H9 (cell line): ENCODE data around the gene CDC14A. TPM values are rescaled to one million over a fixed set of nuclear protein-coding genes. Genes with fewer than 3 reads are reported as not detected.

Source experiments
- DNase-seq: peaks from one replicate; pipeline ENCODE4 v3.0.0-alpha.2; 2017
- H2AFZ ChIP-seq: one replicate; pipeline ENCODE4 v1.6.1; 2013; ENCODE audit warnings: mild to moderate bottlenecking, low read length, control low read depth, moderate library complexity
- H2AK5ac ChIP-seq: 2 replicates; pipeline ENCODE4 v1.6.1; 2013; ENCODE audit warnings: low read length, control low read depth, mixed read lengths; ENCODE audit not compliant: insufficient read length
- H2BK120ac ChIP-seq: one replicate; pipeline ENCODE4 v1.6.1; 2013; ENCODE audit warnings: low read depth, mild to moderate bottlenecking, low read length, control low read depth, inconsistent platforms; ENCODE audit not compliant: poor library complexity, severe bottlenecking
- H2BK12ac ChIP-seq: 2 replicates; pipeline ENCODE4 v1.6.1; 2013; ENCODE audit warnings: low read length, control low read depth, mixed read lengths, low read depth; ENCODE audit not compliant: insufficient read length
- H2BK15ac ChIP-seq: 2 replicates; pipeline ENCODE4 v1.6.1; 2013; ENCODE audit warnings: low read depth, low read length, control low read depth
- H2BK20ac ChIP-seq: one replicate; pipeline ENCODE4 v1.6.1; 2013; ENCODE audit warnings: low read depth, mild to moderate bottlenecking, low read length, control low read depth, inconsistent platforms; ENCODE audit not compliant: poor library complexity, severe bottlenecking
- H2BK5ac ChIP-seq: 2 replicates; pipeline ENCODE4 v1.6.1; 2013; ENCODE audit warnings: low read length, control low read depth, mixed read lengths; ENCODE audit not compliant: insufficient read length
- H3K14ac ChIP-seq: 2 replicates; pipeline ENCODE4 v1.6.1; 2013; ENCODE audit warnings: low read length, control low read depth; ENCODE audit not compliant: insufficient read depth
- H3K18ac ChIP-seq: 2 replicates; pipeline ENCODE4 v1.6.1; 2013; ENCODE audit warnings: low read depth, mild to moderate bottlenecking, mixed read lengths, low read length, control low read depth; ENCODE audit not compliant: insufficient read length
- H3K23ac ChIP-seq: 2 replicates; pipeline ENCODE4 v1.6.1; 2013; ENCODE audit warnings: low read length, control low read depth, mixed read lengths, low read depth; ENCODE audit not compliant: insufficient read length
- H3K23me2 ChIP-seq: 2 replicates; pipeline ENCODE4 v1.6.1; 2013; ENCODE audit warnings: low read depth, mild to moderate bottlenecking, mixed read lengths, low read length, control low read depth; ENCODE audit not compliant: insufficient read length, poor library complexity, severe bottlenecking
- H3K27ac ChIP-seq: 2 replicates; pipeline ENCODE4 v1.5.1; 2013; ENCODE audit warnings: low read length, control low read depth, mixed read lengths, low read depth; ENCODE audit not compliant: insufficient read length
- H3K27me3 ChIP-seq: 2 replicates; pipeline ENCODE4 v1.6.1; 2013; ENCODE audit warnings: low read length, control low read depth, inconsistent platforms; ENCODE audit not compliant: insufficient read depth
- H3K4ac ChIP-seq: 2 replicates; pipeline ENCODE4 v1.6.1; 2013; ENCODE audit warnings: low read depth, mild to moderate bottlenecking, control low read depth, inconsistent platforms, low read length, moderate library complexity
- H3K4me1 ChIP-seq: 2 replicates; pipeline ENCODE4 v1.6.1; 2013; ENCODE audit warnings: low read length, control low read depth, inconsistent platforms; ENCODE audit not compliant: insufficient read depth
- H3K4me2 ChIP-seq: 2 replicates; pipeline ENCODE4 v1.6.1; 2013; ENCODE audit warnings: low read length, control low read depth, mixed read lengths; ENCODE audit not compliant: insufficient read length, insufficient read depth
- H3K56ac ChIP-seq: 2 replicates; pipeline ENCODE4 v1.6.1; 2013; ENCODE audit warnings: low read depth, mild to moderate bottlenecking, mixed read lengths, low read length, control low read depth; ENCODE audit not compliant: insufficient read length
- H3K79me1 ChIP-seq: 2 replicates; pipeline ENCODE4 v1.6.1; 2013; ENCODE audit warnings: low read depth, mild to moderate bottlenecking, moderate library complexity, low read length, control low read depth, inconsistent platforms; ENCODE audit not compliant: insufficient read depth, poor library complexity, severe bottlenecking
- H3K79me2 ChIP-seq: 2 replicates; pipeline ENCODE4 v1.6.1; 2013; ENCODE audit warnings: low read length, control low read depth, inconsistent platforms; ENCODE audit not compliant: insufficient read depth
- H3K9ac ChIP-seq: 2 replicates; pipeline ENCODE4 v1.6.1; 2013; ENCODE audit warnings: low read length, control low read depth, mixed read lengths; ENCODE audit not compliant: insufficient read length; ENCODE audit errors: extremely low read depth
- H3K9me3 ChIP-seq: one replicate; pipeline ENCODE4 v1.6.1; 2013; ENCODE audit warnings: low read depth, low read length, inconsistent platforms; ENCODE audit not compliant: control insufficient read depth
- H3T11ph ChIP-seq: one replicate; pipeline ENCODE4 v1.6.1; 2013; ENCODE audit warnings: mild to moderate bottlenecking, low read length, control low read depth, inconsistent platforms
- H4K20me1 ChIP-seq: one replicate; pipeline ENCODE4 v1.6.1; 2013; ENCODE audit not compliant: control insufficient read depth, insufficient read length, insufficient read depth
- H4K5ac ChIP-seq: 2 replicates; pipeline ENCODE4 v1.6.1; 2013; ENCODE audit warnings: low read depth, mild to moderate bottlenecking, mixed read lengths, low read length, control low read depth; ENCODE audit not compliant: insufficient read length
- H4K8ac ChIP-seq: replicated peaks from 2 replicates; pipeline ENCODE4 v1.6.1; 2013; ENCODE audit warnings: low read length, control low read depth, mixed read lengths, low read depth; ENCODE audit not compliant: insufficient read length
- H4K91ac ChIP-seq: 2 replicates; pipeline ENCODE4 v1.6.1; 2013; ENCODE audit warnings: low read depth, mild to moderate bottlenecking, moderate library complexity, mixed read lengths, low read length, control low read depth; ENCODE audit not compliant: insufficient read length
- H3K27ac Mint-ChIP-seq, 3 experiments: 2 replicates in 2 of 3; 3 replicates in 1 of 3; pipeline ENCODE4 v1.8.0; 2020 to 2021; ENCODE audit warnings: mixed read lengths in 3 of 3, mild to moderate bottlenecking in 1 of 3, moderate library complexity in 1 of 3
- H3K27me3 Mint-ChIP-seq: 2 replicates; pipeline ENCODE4 v1.8.0; 2021; ENCODE audit warnings: low read depth, mild to moderate bottlenecking, moderate library complexity, mixed read lengths
- H3K36me3 Mint-ChIP-seq, 3 experiments: 2 replicates in 2 of 3; 3 replicates in 1 of 3; pipeline ENCODE4 v1.8.0; 2020 to 2021; ENCODE audit warnings: low read depth in 3 of 3, mixed read lengths in 3 of 3; ENCODE audit not compliant: insufficient read depth in 1 of 3
- H3K4me1 Mint-ChIP-seq, 2 experiments: 2 replicates each; pipeline ENCODE4 v1.8.0; 2020; ENCODE audit warnings: mixed read lengths in 2 of 2
- H3K4me3 Mint-ChIP-seq, 2 experiments: 2 replicates in 1 of 2; 3 replicates in 1 of 2; pipeline ENCODE4 v1.8.0; 2020 to 2021; ENCODE audit warnings: mild to moderate bottlenecking in 2 of 2, mixed read lengths in 2 of 2, moderate library complexity in 1 of 2
- H3K9me3 Mint-ChIP-seq, 2 experiments: 2 replicates in 1 of 2; 3 replicates in 1 of 2; pipeline ENCODE4 v1.8.0; 2020; ENCODE audit warnings: mild to moderate bottlenecking in 2 of 2, mixed read lengths in 2 of 2, moderate library complexity in 1 of 2
- CTCF ChIP-seq: fragments of 200-600 bp; sonication (generic); conservative IDR thresholded peaks from 3 replicates; pipeline ENCODE4 v1.8.0; 2021; ENCODE audit warnings: antibody characterized with exemption, mild to moderate bottlenecking
- WGBS: extraction: QIAGEN DNeasy Blood & Tissue Kit; methylation state at CpG from one replicate; pipeline ENCODE4 v1.1.7; 2013; ENCODE audit warnings: missing lambda C conversion rate, low lambda C conversion rate, mixed read lengths; ENCODE audit not compliant: insufficient read length; ENCODE audit errors: extremely low coverage; 5-methylcytosine and 5-hydroxymethylcytosine counted together
- total RNA-seq: library from RNA; stranded (reverse); gene quantifications from 2 replicates; pipeline ENCODE4 v1.2.1, GENCODE V29; 2021

The CDC14A gene
- total RNA-seq, 1 experiment from 2014 or later: 8.9 TPM

- WGBS: no CpG with 5 or more reads among the region's 2 CpGs
- H3K27ac ChIP-seq: no peak overlapping the region
- no peaks in the 10 kb centered on the region for H3K4me1 ChIP-seq
- no peak overlapping the region for H4K8ac ChIP-seq
- H3K36me3 Mint-ChIP-seq: peaks cover 0 to 31% (median 1%) of the 10 kb centered on the region in 3 experiments; a peak in 4 of 7 replicates
- no peak overlapping the region for H2BK20ac ChIP-seq
- H3K56ac ChIP-seq: no peak overlapping the region
- H2AK5ac ChIP-seq: no peak overlapping the region
- H3K14ac ChIP-seq: no peak overlapping the region
- TF ChIP-seq CTCF: no peak
- no peak overlapping the region for H3K27ac Mint-ChIP-seq
- DNase-seq: no peak
- H3K4me3 Mint-ChIP-seq: no peak overlapping the region
- H3K27me3 ChIP-seq: no peaks in the 10 kb centered on the region
- H3K23me2 ChIP-seq: no peaks in the 10 kb centered on the region
- H2BK12ac ChIP-seq: no peak overlapping the region
- H3T11ph ChIP-seq: no peak overlapping the region
- H3K9me3 ChIP-seq: no peaks in the 10 kb centered on the region
- peaks cover 15 to 17% of the 10 kb centered on the region in 2 experiments for H3K9me3 Mint-ChIP-seq
- no peak overlapping the region for H2BK15ac ChIP-seq
- H2AFZ ChIP-seq: no peak overlapping the region
- H4K20me1 ChIP-seq: no peaks in the 10 kb centered on the region
- no peak overlapping the region for H3K18ac ChIP-seq
- peaks cover 8% of the 10 kb centered on the region in 2 experiments for H3K4me1 Mint-ChIP-seq
- H2BK120ac ChIP-seq: no peak overlapping the region
- no peaks in the 10 kb centered on the region for H3K79me2 ChIP-seq
- no peak overlapping the region for H3K23ac ChIP-seq
- no peak overlapping the region for H3K9ac ChIP-seq
- H4K5ac ChIP-seq: no peak overlapping the region
- no peak overlapping the region for H2BK5ac ChIP-seq
- no peaks in the 10 kb centered on the region for H3K79me1 ChIP-seq
- H3K27me3 Mint-ChIP-seq: peaks cover 3% of the 10 kb centered on the region
- H3K4me2 ChIP-seq: no peak overlapping the region
- H3K4ac ChIP-seq: no peak overlapping the region
- no peak overlapping the region for H4K91ac ChIP-seq
Measured at GRCh38 chr1:100552922-100553321, 200.6 kb downstream of the CDC14A start.
